Measurements from ENCODE around the gene DIP2B.

Gene DIP2B

GRCh38 chr12:50628394-50628793 is 123.6 kb downstream of the DIP2B start:
- Mint-ChIP-seq H3K4me3 (no peak overlapping the region), H3K36me3 (ENCODE audit: low read depth) (peaks cover 51% of the 10 kb centered on the region), H3K27me3 (ENCODE audit: low read depth, poor library complexity) (no peaks in the 10 kb centered on the region), H3K27ac (peak overlapping the region; percentile 11), H3K9me3 (no peaks in the 10 kb centered on the region), H3K4me1 (peaks cover 12% of the 10 kb centered on the region)
- no peak for DNase-seq
- no peak for TF ChIP-seq CTCF (IDR thresholded peaks at IDR 0.05)

- DNase-seq, result no peak
- Mint-ChIP-seq H3K36me3 (ENCODE audit: low read depth) (peaks cover 32% of the 10 kb centered on the region), H3K4me1 (peaks cover 35% of the 10 kb centered on the region), H3K4me3 (no peak overlapping the region), H3K27me3 (ENCODE audit: low read depth, poor library complexity) (no peaks in the 10 kb centered on the region), H3K27ac (no peak overlapping the region), H3K9me3 (no peaks in the 10 kb centered on the region)
- TF ChIP-seq CTCF (IDR thresholded peaks at IDR 0.05), result no peak
Observed at GRCh38 chr12:50633955-50634354, 129.2 kb downstream of the DIP2B start.

- Mint-ChIP-seq H3K9me3 (no peaks in the 10 kb centered on the region), H3K36me3 (ENCODE audit: low read depth) (peaks cover 28% of the 10 kb centered on the region), H3K27ac (no peak overlapping the region), H3K4me1 (peaks cover 35% of the 10 kb centered on the region), H3K4me3 (no peak overlapping the region), H3K27me3 (ENCODE audit: low read depth, poor library complexity) (no peaks in the 10 kb centered on the region)
- DNase-seq, result no peak
- no peak for TF ChIP-seq CTCF (IDR thresholded peaks at IDR 0.05)
Observed at GRCh38 chr12:50634379-50634778, 129.6 kb downstream of the DIP2B start.

DNA sequence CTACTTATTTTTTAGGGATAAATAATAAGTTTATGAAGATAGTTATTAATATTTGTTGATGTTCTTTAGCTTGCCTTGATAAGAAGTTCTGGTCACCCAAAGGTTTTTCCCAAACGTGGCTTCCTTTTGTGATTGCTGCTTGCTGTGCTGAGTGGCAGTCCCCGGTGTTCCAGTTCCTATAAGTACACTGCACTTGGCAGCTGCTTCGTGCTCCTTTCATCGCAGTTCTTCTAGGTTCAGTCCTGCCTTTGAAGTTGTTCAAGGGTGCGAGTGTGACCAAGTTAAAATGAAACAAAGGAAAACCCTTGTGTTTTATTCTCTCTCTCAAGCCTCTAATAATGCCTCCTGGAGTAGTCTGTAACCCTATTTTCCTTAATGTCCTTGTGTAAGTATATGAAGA is 130.6 kb downstream of the DIP2B start:
- H3K27ac Mint-ChIP-seq, result no peak overlapping the region

GRCh38 chr12:50635857-50636256 is 131.1 kb downstream of the DIP2B start:
- Mint-ChIP-seq H3K9me3 (no peaks in the 10 kb centered on the region), H3K4me3 (no peak overlapping the region), H3K27ac (no peak overlapping the region), H3K4me1 (peaks cover 35% of the 10 kb centered on the region), H3K27me3 (ENCODE audit: low read depth, poor library complexity) (no peaks in the 10 kb centered on the region), H3K36me3 (ENCODE audit: low read depth) (peaks cover 15% of the 10 kb centered on the region)
- DNase-seq, result no peak
- no peak for TF ChIP-seq CTCF (IDR thresholded peaks at IDR 0.05)

More for the DNA sequence above, 130.6 kb downstream of the DIP2B start:
- no peaks in the 10 kb centered on the region for H3K9me3 Mint-ChIP-seq
- DNase-seq, result no peak
- TF ChIP-seq CTCF (IDR thresholded peaks at IDR 0.05), result no peak
- no peak overlapping the region for H3K4me3 Mint-ChIP-seq
- peaks cover 19% of the 10 kb centered on the region for H3K36me3 Mint-ChIP-seq (ENCODE audit: low read depth)
- H3K4me1 Mint-ChIP-seq, result peaks cover 35% of the 10 kb centered on the region
- no peaks in the 10 kb centered on the region for H3K27me3 Mint-ChIP-seq (ENCODE audit: low read depth, poor library complexity)

DNA sequence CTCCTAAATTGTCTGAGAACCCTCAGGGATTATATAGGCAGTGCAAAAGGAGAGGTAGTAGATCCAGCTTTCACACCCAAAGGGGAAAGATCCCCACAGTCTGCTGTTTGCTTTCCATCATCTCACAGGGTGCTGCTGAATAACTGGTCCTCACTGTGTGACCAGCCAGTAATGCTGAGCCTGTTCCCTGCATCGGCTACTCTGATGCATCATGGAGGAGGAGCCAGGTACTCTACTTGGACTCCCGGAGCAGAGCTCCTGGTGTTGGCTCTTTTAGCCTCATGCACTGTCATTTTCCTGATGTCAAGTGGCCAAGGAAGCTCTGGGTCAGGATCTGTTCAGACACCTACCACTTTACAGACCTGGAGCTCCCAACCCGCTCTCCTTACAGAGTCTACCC is 131.7 kb downstream of the DIP2B start:
- Mint-ChIP-seq H3K9me3 (no peaks in the 10 kb centered on the region), H3K4me1 (peaks cover 35% of the 10 kb centered on the region), H3K27ac (no peak overlapping the region), H3K27me3 (ENCODE audit: low read depth, poor library complexity) (no peaks in the 10 kb centered on the region), H3K36me3 (ENCODE audit: low read depth) (peaks cover 8% of the 10 kb centered on the region), H3K4me3 (no peak overlapping the region)
- no peak for TF ChIP-seq CTCF (IDR thresholded peaks at IDR 0.05)
- DNase-seq, result peak; percentile 5
